ENCODE data around the gene STX16. TPM values are rescaled to one million over a fixed set of nuclear protein-coding genes. Genes with fewer than 3 reads are reported as not detected.

The STX16 gene
- total and polyA plus RNA-seq, 2 experiments from 2014 or later, result 23.2 to 41.8 TPM

- Histone ChIP-seq H2AFZ (no peak overlapping the region), H3K36me3 (replicated peaks; ENCODE audit: insufficient read depth, low read depth) (no peaks in the 10 kb centered on the region), H3K27ac (no peak overlapping the region), H3K9me2 (replicated peaks; ENCODE audit: insufficient read depth) (no peaks in the 10 kb centered on the region), H3K4me2 (no peak overlapping the region), H3K4me1 (ENCODE audit: insufficient read depth) (peaks cover 4% of the 10 kb centered on the region), H3K79me2 (no peaks in the 10 kb centered on the region), H3K9me3 (ENCODE audit: low read depth) (no peaks in the 10 kb centered on the region), H3K27me3 (no peaks in the 10 kb centered on the region), H4K20me1 (ENCODE audit: insufficient read depth, poor library complexity, severe bottlenecking) (no peaks in the 10 kb centered on the region), H3K4me3 (no peak overlapping the region)
- TF ChIP-seq EZH2 (IDR thresholded peaks at IDR 0.05; ENCODE audit: borderline replicate concordance) (no peak), EZH2phosphoT487 (IDR thresholded peaks at IDR 0.05; ENCODE audit: low read depth, severe bottlenecking, unreplicated experiment) (no peak), CTCF (IDR thresholded peaks at IDR 0.05; ENCODE audit: poor library complexity) (no peak)
- 78% methylated on average over 11 of the region's 11 CpGs for WGBS (ENCODE audit: low lambda C conversion rate, missing lambda C conversion rate)
- DNase-seq (ENCODE audit: low spot score), result no peak
Observed at GRCh38 chr20:58628491-58629214, 22.4 kb upstream of the STX16 start.

- Histone ChIP-seq H3K4me3 (no peak overlapping the region), H3K4me1 (ENCODE audit: insufficient read depth) (peaks cover 2% of the 10 kb centered on the region), H2AFZ (no peak overlapping the region), H3K27me3 (no peaks in the 10 kb centered on the region), H3K79me2 (no peaks in the 10 kb centered on the region), H4K20me1 (ENCODE audit: insufficient read depth, poor library complexity, severe bottlenecking) (no peaks in the 10 kb centered on the region), H3K9me2 (replicated peaks; ENCODE audit: insufficient read depth) (no peaks in the 10 kb centered on the region), H3K9me3 (ENCODE audit: low read depth) (no peaks in the 10 kb centered on the region), H3K27ac (no peak overlapping the region), H3K36me3 (replicated peaks; ENCODE audit: insufficient read depth, low read depth) (no peaks in the 10 kb centered on the region), H3K4me2 (no peak overlapping the region)
- no peak for TF ChIP-seq EZH2phosphoT487 (IDR thresholded peaks at IDR 0.05; ENCODE audit: low read depth, severe bottlenecking, unreplicated experiment)
- TF ChIP-seq CTCF (IDR thresholded peaks at IDR 0.05; ENCODE audit: poor library complexity), result no peak
- no peak for TF ChIP-seq EZH2 (IDR thresholded peaks at IDR 0.05; ENCODE audit: borderline replicate concordance)
- DNase-seq (ENCODE audit: low spot score), result no peak
- 93% methylated on average over 1 of the region's 1 CpG for WGBS (ENCODE audit: low lambda C conversion rate, missing lambda C conversion rate)
Observed at GRCh38 chr20:58629215-58629580, 21.9 kb upstream of the STX16 start.

GRCh38 chr20:58630063-58630462 lies 21.0 kb upstream of the STX16 start:
- Histone ChIP-seq H3K9me2 (replicated peaks; ENCODE audit: insufficient read depth) (no peaks in the 10 kb centered on the region), H4K20me1 (ENCODE audit: insufficient read depth, poor library complexity, severe bottlenecking) (no peaks in the 10 kb centered on the region), H3K4me1 (ENCODE audit: insufficient read depth) (no peaks in the 10 kb centered on the region), H2AFZ (no peak overlapping the region), H3K9me3 (ENCODE audit: low read depth) (no peaks in the 10 kb centered on the region), H3K4me2 (no peak overlapping the region), H3K4me3 (no peak overlapping the region), H3K27me3 (no peaks in the 10 kb centered on the region), H3K36me3 (replicated peaks; ENCODE audit: insufficient read depth, low read depth) (no peaks in the 10 kb centered on the region), H3K79me2 (no peaks in the 10 kb centered on the region), H3K27ac (no peak overlapping the region)
- DNase-seq (ENCODE audit: low spot score), result no peak
- TF ChIP-seq EZH2phosphoT487 (IDR thresholded peaks at IDR 0.05; ENCODE audit: low read depth, severe bottlenecking, unreplicated experiment) (no peak), EZH2 (IDR thresholded peaks at IDR 0.05; ENCODE audit: borderline replicate concordance) (no peak), CTCF (IDR thresholded peaks at IDR 0.05; ENCODE audit: poor library complexity) (no peak)
- WGBS (ENCODE audit: low lambda C conversion rate, missing lambda C conversion rate), result 52% methylated on average over 4 of the region's 4 CpGs

Data from hepatocyte (in vitro differentiated cells).